Fibroblast of lung (primary cell): ENCODE results near the gene SNX2. TPM values are rescaled to one million over a fixed set of nuclear protein-coding genes. Genes with fewer than 3 reads are reported as not detected.
A peak's percentile ranks its signal among the peaks of the same experiment; 100 is the strongest.

ENCODE experiments used
- DNase-seq, 2 donors: peaks; one replicate each; pipeline versions ENCODE4 v3.0.0 to v3.0.0-alpha.2; 2010; ENCODE audit warnings: low read depth in 2 of 2
- H2AFZ ChIP-seq: 2 replicates; pipeline ENCODE4 v1.5.1; 2012; ENCODE audit warnings: low read length, control low read depth, inconsistent platforms
- H3K27ac ChIP-seq: 2 replicates; pipeline ENCODE4 v1.5.1; 2011; ENCODE audit warnings: low read length, control low read depth; ENCODE audit not compliant: insufficient read depth
- H3K27me3 ChIP-seq: 2 replicates; pipeline ENCODE4 v1.5.1; 2011; ENCODE audit warnings: mild to moderate bottlenecking, low read length; ENCODE audit not compliant: control insufficient read depth, insufficient read depth
- H3K36me3 ChIP-seq: 2 replicates; pipeline ENCODE4 v1.5.1; 2011; ENCODE audit warnings: low read length; ENCODE audit not compliant: control insufficient read depth, insufficient read depth
- H3K4me1 ChIP-seq: 2 replicates; pipeline ENCODE4 v1.5.1; 2011; ENCODE audit warnings: low read length; ENCODE audit not compliant: control insufficient read depth, insufficient read depth; ENCODE audit errors: extremely low read depth
- H3K4me2 ChIP-seq: 2 replicates; pipeline ENCODE4 v1.5.1; 2011; ENCODE audit warnings: low read length, control low read depth; ENCODE audit not compliant: insufficient read depth; ENCODE audit errors: extremely low read depth
- H3K4me3 ChIP-seq, 4 experiments: fragments of 200-600 bp in 1 of 4; sonication (generic) in 1 of 4; replicated peaks in 1 of 4; 2 replicates each; pipeline ENCODE4 v1.5.1; 2011 to 2016; ENCODE audit warnings: low read length in 4 of 4, low read depth in 3 of 4, mild to moderate bottlenecking in 3 of 4, control low read depth in 2 of 4, inconsistent platforms in 1 of 4, mixed read lengths in 1 of 4; ENCODE audit not compliant: insufficient read depth in 1 of 4; ENCODE audit errors: control extremely low read depth in 1 of 4
- H3K79me2 ChIP-seq: 2 replicates; pipeline ENCODE4 v1.5.1; 2012; ENCODE audit warnings: mild to moderate bottlenecking, low read length, inconsistent platforms; ENCODE audit not compliant: control insufficient read depth, insufficient read depth
- H3K9ac ChIP-seq: 2 replicates; pipeline ENCODE4 v1.5.1; 2011; ENCODE audit warnings: mild to moderate bottlenecking, low read length, control low read depth; ENCODE audit not compliant: insufficient read depth
- H3K9me3 ChIP-seq: 2 replicates; pipeline ENCODE4 v1.5.1; 2012; ENCODE audit warnings: low read depth, low read length; ENCODE audit not compliant: control insufficient read depth, insufficient read depth
- H4K20me1 ChIP-seq: 2 replicates; pipeline ENCODE4 v1.5.1; 2011; ENCODE audit warnings: low read length; ENCODE audit not compliant: control insufficient read depth, insufficient read depth; ENCODE audit errors: extremely low read depth
- EZH2 ChIP-seq: IDR thresholded peaks from 2 replicates; pipeline ENCODE4 v1.5.1; 2012; ENCODE audit warnings: low read length, control low read depth, mild to moderate bottlenecking; ENCODE audit errors: missing control alignments
- polyA plus RNA-seq, 2 donors: library from polyadenylated mRNA; depleted of rRNA in 1 of 2; stranded (reverse) in 1 of 2; unstranded in 1 of 2; fragments of >200 nt; gene quantifications; 2 replicates each; pipeline ENCODE4 v1.2.1, GENCODE V29; 2011 to 2012; ENCODE audit warnings: missing spikeins in 1 of 2
- total RNA-seq: library from RNA; depleted of rRNA; stranded (reverse); fragments of >200 nt; gene quantifications from 2 replicates; pipeline ENCODE4 v1.2.1, GENCODE V29; 2014
- TF ChIP-seq, protein P1 (sequence below), 2 donors: IDR thresholded peaks in 1 of 2; conservative IDR thresholded peaks in 1 of 2; 1 replicate in 1 of 2; 2 replicates in 1 of 2; pipeline ENCODE4 v1.5.1; 2011 to 2012; ENCODE audit warnings: low read length in 2 of 2, control low read depth in 1 of 2, inconsistent platforms in 1 of 2, low read depth in 1 of 2, mild to moderate bottlenecking in 1 of 2

Gene SNX2
- total and polyA plus RNA-seq, 2 donors (not counting 1 experiment from before 2014, with no cell fraction given), result 73.5 to 123 TPM

DNA sequence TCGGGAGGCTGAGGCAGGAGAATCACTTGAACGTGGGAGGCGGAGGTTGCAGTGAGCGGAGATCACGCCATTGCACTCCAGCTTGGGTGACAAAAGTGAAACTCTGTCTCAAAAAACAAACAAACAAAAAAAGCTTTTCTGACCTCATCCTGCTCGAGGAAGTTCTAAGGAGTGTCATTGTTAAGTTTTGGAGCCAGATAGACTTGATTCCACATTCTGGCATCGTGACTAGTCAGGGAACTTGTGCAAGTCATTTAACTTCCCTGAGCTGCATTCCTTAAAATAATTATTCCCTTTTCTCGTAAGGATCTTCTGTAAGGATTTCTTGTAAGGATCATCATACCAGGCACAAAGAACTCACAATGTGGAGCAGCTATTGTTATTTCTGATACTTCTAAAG, 96.8 kb downstream of the SNX2 start:
- TF ChIP-seq, protein P1, sequence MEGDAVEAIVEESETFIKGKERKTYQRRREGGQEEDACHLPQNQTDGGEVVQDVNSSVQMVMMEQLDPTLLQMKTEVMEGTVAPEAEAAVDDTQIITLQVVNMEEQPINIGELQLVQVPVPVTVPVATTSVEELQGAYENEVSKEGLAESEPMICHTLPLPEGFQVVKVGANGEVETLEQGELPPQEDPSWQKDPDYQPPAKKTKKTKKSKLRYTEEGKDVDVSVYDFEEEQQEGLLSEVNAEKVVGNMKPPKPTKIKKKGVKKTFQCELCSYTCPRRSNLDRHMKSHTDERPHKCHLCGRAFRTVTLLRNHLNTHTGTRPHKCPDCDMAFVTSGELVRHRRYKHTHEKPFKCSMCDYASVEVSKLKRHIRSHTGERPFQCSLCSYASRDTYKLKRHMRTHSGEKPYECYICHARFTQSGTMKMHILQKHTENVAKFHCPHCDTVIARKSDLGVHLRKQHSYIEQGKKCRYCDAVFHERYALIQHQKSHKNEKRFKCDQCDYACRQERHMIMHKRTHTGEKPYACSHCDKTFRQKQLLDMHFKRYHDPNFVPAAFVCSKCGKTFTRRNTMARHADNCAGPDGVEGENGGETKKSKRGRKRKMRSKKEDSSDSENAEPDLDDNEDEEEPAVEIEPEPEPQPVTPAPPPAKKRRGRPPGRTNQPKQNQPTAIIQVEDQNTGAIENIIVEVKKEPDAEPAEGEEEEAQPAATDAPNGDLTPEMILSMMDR (conservative IDR thresholded peaks at IDR 0.05 in 1 of 2, IDR thresholded peaks at IDR 0.05 in 1 of 2; ENCODE audit: low read depth in 1 of 2, low read length in 2 of 2), result no peak
- no peak for TF ChIP-seq EZH2
- Histone ChIP-seq H3K27ac (no peak overlapping the region), H3K9me3 (no peaks in the 10 kb centered on the region), H4K20me1 (no peaks in the 10 kb centered on the region), H3K4me2 (no peak overlapping the region), H2AFZ (no peak overlapping the region), H3K27me3 (no peaks in the 10 kb centered on the region), H3K4me1 (peaks cover 6% of the 10 kb centered on the region), H3K4me3 (no peak overlapping the region), H3K36me3 (no peaks in the 10 kb centered on the region), H3K9ac (no peak overlapping the region), H3K79me2 (no peaks in the 10 kb centered on the region)
- DNase-seq, result peak in 1 of 2 donors; percentile 31

DNA sequence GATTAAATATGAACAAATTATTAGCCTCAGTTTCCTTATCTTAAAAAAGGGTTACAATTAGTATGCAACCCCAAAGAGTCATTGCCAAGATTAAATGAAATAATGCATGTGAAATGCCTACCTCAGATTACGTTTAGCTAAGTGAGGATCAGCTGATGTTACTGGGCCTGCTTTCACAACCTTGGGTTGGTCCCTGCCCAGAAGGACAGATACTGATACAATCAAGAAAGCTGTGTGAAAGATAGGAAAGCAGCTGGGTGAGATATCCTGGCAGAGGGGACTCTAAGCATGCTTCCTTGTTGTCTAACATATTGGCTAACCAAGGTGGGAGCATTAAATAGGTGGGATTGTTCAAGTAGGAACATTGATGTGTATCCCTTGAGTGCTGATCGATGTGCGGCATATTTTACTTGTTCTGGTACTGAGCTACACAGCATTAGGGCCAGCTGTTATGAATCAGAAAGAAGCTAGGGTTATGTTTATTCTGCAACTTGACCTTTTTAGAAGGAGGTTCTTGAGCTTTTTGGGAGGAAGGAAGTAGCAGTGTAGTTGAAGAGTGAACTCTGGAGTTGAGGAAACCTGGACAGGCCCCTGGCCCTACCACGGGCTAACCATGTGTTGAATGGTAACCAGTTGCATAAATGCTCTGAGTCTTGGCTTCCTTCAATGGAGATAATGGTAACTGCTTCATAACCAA, 99.4 kb downstream of the SNX2 start:
- H3K9ac ChIP-seq, result no peak overlapping the region
- peaks cover 6% of the 10 kb centered on the region for H3K4me1 ChIP-seq
- TF ChIP-seq EZH2, result no peak
- TF ChIP-seq, protein P1 (conservative IDR thresholded peaks at IDR 0.05 in 1 of 2, IDR thresholded peaks at IDR 0.05 in 1 of 2; ENCODE audit: low read depth in 1 of 2, low read length in 2 of 2), result no peak
- H3K36me3 ChIP-seq, result no peaks in the 10 kb centered on the region
- H4K20me1 ChIP-seq, result no peaks in the 10 kb centered on the region
- H3K27ac ChIP-seq, result no peak overlapping the region
- peak in 1 of 2 donors; percentile 74 for DNase-seq
- H3K27me3 ChIP-seq, result no peaks in the 10 kb centered on the region
- H3K79me2 ChIP-seq, result no peaks in the 10 kb centered on the region
- H3K4me3 ChIP-seq, result no peak overlapping the region
- H2AFZ ChIP-seq, result no peak overlapping the region
- H3K9me3 ChIP-seq, result no peaks in the 10 kb centered on the region
- H3K4me2 ChIP-seq, result no peak overlapping the region

DNA sequence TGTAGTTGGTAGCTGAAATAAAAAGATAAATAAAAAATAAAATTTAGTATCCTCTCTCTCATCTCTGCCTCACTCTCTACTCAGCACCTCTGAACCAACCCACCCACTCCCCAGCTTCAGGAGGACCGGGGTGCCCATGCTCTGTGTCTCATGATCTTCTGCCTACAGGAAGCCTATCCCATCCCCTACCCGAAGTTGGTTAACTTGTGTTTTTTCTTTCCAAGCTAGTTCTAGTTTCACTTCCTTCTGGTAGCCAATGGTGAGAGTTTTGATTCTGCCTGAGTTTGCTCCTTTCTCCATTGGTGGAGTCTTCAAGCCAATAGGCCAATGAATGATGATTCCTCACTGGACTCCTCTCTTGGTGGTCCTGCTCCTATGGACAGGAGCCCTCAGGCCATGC, 102.6 kb downstream of the SNX2 start:
- Histone ChIP-seq H2AFZ (no peak overlapping the region), H3K4me1 (peaks cover 6% of the 10 kb centered on the region)

More for the DNA sequence above, 102.6 kb downstream of the SNX2 start:
- H3K4me2 ChIP-seq, result no peak overlapping the region
- H4K20me1 ChIP-seq, result no peaks in the 10 kb centered on the region
- no peak for DNase-seq
- no peaks in the 10 kb centered on the region for H3K79me2 ChIP-seq
- H3K9ac ChIP-seq, result no peak overlapping the region
- no peaks in the 10 kb centered on the region for H3K27me3 ChIP-seq
- no peak overlapping the region for H3K4me3 ChIP-seq
- TF ChIP-seq, protein P1 (conservative IDR thresholded peaks at IDR 0.05 in 1 of 2, IDR thresholded peaks at IDR 0.05 in 1 of 2; ENCODE audit: low read depth in 1 of 2, low read length in 2 of 2), result no peak
- TF ChIP-seq EZH2, result no peak
- H3K9me3 ChIP-seq, result no peaks in the 10 kb centered on the region
- no peak overlapping the region for H3K27ac ChIP-seq
- no peaks in the 10 kb centered on the region for H3K36me3 ChIP-seq
